Measurements from ENCODE around the gene PRRC2B. TPM values are rescaled to one million over a fixed set of nuclear protein-coding genes. Genes with fewer than 3 reads are reported as not detected.

Gene PRRC2B
- total RNA-seq, 2 experiments from 2014 or later: 126 to 134 TPM

GRCh38 chr9:131517761-131518190 is 123.9 kb downstream of the PRRC2B start:
- POLR2A ChIA-PET: no interaction called here
- CTCF ChIA-PET: interaction anchor here (1.7 kb wide), 1 partner anchor 14 kb away, joined by 4 read pairs; no protein-coding TSS in a partner anchor

DNA sequence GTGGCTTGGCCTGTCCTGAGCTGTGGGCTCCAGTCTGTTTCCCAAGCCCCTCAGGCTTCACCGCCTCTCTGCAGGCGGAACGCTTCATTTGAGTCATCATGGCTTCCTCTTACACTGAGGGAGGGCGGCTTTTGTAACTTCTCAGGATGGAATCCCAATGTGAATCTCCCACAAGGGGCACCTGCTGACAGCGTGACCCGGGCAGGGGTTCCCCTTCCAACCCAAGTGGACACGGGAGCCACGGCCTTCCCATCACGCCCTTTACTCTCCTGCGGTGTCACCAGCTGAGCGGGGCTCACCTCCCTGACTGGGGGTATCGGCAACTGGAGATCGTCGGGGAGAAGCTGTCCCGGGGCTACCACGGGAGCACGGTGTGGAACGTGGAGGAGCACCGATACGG is 124.7 kb downstream of the PRRC2B start:
- CTCF ChIA-PET: no interaction called here
- POLR2A ChIA-PET: no interaction called here

- ChIA-PET CTCF (no interaction called here), POLR2A (no interaction called here)
Measured at GRCh38 chr9:131520503-131520902, 126.6 kb downstream of the PRRC2B start.

GRCh38 chr9:131521203-131521602 is 127.3 kb downstream of the PRRC2B start:
- POLR2A ChIA-PET: no interaction called here

GRCh38 chr9:131521822-131522221 is 127.9 kb downstream of the PRRC2B start:
- ChIA-PET CTCF (no interaction called here), POLR2A (no interaction called here)

More at GRCh38 chr9:131521203-131521602, 127.3 kb downstream of the PRRC2B start:
- CTCF ChIA-PET: no interaction called here

DNA sequence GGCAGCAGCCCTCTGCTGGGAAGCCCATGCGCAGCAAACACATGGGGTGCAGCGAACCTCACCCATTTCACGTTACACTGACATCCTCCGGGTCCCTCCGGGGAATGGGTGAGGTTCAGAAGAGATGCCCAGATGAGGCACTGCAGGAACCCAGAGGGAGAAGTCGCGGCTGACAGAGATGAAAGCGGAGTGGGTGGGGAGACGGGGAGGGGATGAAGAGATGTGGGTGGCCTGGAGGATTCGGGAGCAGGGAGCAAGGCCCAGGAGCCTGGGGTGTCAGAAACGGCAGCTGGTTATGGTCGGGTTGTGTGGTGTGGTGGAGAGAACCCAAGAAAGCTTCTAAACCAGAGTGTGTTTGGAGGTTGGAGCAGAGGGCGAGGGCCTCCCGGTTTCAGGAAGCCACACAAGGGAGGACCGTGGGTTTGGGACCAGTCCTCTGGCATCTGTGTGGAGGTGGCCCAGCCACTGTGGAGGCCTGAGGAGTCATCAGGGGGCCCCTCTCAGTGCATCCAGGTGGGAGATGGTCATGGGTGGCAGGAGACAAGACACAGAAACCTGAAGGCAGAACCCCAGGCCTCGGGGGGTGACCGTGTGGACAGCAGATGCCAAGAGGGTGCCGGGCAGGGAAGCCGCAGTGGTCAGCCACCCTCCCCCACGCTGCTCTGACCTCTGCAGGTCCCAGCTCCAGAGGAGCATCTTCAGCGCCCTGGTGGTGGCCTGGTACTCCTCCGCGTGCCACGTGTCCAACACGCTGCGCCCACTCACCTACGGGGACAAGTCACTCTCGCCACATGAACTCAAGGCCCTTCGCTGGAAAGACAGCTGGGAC is 128.6 kb downstream of the PRRC2B start:
- ChIA-PET CTCF (interaction anchor here (1.2 kb wide), 1 partner anchor 37 kb away, joined by 3 read pairs; no protein-coding TSS in a partner anchor), POLR2A (no interaction called here)

DNA sequence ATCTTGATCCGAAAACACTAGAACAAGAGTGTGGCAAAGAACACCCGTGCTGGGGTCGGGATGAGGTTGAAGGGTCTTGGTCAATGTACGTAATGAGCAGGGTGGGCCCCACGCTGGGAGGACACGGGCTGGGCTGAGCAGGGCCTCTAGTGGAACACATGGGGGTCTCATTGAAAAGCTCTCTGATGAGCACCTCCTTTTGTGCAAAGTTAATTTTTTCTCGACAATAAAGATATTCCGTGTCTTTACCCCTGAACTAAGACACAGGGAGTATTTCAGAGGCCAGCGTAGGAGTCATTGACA is 129.2 kb downstream of the PRRC2B start:
- POLR2A ChIA-PET: interaction anchor here (0.5 kb wide), 1 partner anchor 604 kb away, joined by 3 read pairs; no protein-coding TSS in a partner anchor
- CTCF ChIA-PET: interaction anchor here (1.2 kb wide), 1 partner anchor 37 kb away, joined by 3 read pairs; no protein-coding TSS in a partner anchor

- CTCF ChIA-PET: interaction anchor here (1.2 kb wide), 1 partner anchor 36 kb away, joined by 3 read pairs; no protein-coding TSS in a partner anchor
- POLR2A ChIA-PET: interaction anchor here (0.5 kb wide), 1 partner anchor 603 kb away, joined by 3 read pairs; no protein-coding TSS in a partner anchor
Measured at GRCh38 chr9:131523451-131524435, 129.9 kb downstream of the PRRC2B start.

- POLR2A ChIA-PET: no interaction called here
- CTCF ChIA-PET: no interaction called here
Measured at GRCh38 chr9:131524665-131525315, 130.9 kb downstream of the PRRC2B start.

GRCh38 chr9:131525643-131526565 is 132.0 kb downstream of the PRRC2B start:
- ChIA-PET POLR2A (interaction anchor here (0.6 kb wide), 1 partner anchor 191 kb away, joined by 5 read pairs; no protein-coding TSS in a partner anchor), CTCF (interaction anchor here (0.6 kb wide), 1 partner anchor 387 kb away, joined by 4 read pairs; no protein-coding TSS in a partner anchor)

- POLR2A ChIA-PET: interaction anchor here (0.7 kb wide), 1 partner anchor 162 kb away, joined by 6 read pairs; no protein-coding TSS in a partner anchor
- CTCF ChIA-PET: no interaction called here
Measured at GRCh38 chr9:131528186-131528585, 134.3 kb downstream of the PRRC2B start.

DNA sequence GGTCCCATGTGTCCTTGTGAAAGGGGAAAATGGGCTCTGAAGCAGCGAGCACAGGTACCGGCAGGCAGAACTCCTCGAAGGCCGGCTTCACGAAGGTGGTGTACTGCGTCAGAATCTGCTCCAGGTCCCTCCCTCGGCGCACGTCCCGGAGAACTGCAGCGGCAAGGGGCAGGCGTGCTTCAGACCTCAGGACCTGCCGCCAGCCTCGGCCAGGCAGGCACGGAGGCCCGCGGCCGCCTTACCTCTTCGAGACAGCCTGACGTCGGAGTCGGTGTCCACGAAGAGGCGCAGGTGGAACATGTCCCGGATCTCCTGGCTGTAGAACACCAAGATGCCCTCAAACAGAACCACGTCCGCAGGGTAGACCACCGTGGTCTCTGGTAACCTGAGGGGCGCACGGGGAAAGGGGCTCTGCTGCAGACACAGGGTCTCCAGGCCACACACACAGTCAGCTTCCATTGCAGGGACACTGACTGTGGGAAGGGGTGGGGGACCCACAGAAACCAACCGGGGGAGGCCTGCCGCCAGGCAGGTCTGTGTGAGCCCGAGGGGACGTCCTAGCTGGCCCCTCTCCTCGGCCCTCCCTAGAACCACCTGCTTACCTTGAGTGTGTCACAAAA is 135.1 kb downstream of the PRRC2B start:
- CTCF ChIA-PET: no interaction called here
- POLR2A ChIA-PET: no interaction called here

- ChIA-PET POLR2A (no interaction called here), CTCF (no interaction called here)
Measured at GRCh38 chr9:131529597-131530545, 136.0 kb downstream of the PRRC2B start.

GRCh38 chr9:131530546-131530919 is 136.6 kb downstream of the PRRC2B start:
- POLR2A ChIA-PET: no interaction called here

GRCh38 chr9:131530920-131531832 is 137.3 kb downstream of the PRRC2B start, which contains the start of gene UCK1:
Gene UCK1 (minus strand): TSS chr9:131531263. CDS start chr9:131531174, 89 bp downstream.
- POLR2A ChIA-PET: interaction anchor here (0.7 kb wide), 4 partner anchors 8 to 227 kb away, joined by 3 to 5 read pairs (median 4); no protein-coding TSS in a partner anchor
- CTCF ChIA-PET: interaction anchor here (1.4 kb wide), 1 partner anchor 60 kb away, joined by 3 read pairs; no protein-coding TSS in a partner anchor

More at GRCh38 chr9:131530546-131530919, 136.6 kb downstream of the PRRC2B start:
- CTCF ChIA-PET: no interaction called here
